Measurements from ENCODE around the gene CHN2.

DNA sequence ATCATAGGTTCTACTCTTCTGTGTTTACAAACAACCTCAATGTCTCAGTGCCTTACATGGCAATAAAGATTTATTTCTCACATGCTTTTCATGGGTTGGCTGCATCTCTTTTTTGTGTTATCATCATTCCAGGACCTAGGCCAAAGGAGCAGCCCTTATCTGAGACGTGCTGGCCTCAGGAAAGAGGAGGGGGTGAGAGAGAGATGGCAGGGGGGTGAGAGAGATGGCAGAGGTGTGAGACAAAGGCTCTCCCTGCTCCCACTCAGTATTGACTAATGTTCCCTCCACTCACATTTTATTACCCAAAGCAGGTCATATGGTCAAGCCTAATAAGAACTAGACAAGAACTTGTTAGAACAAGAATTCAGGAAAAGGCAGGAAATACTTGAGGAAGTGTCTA lies 249.0 kb downstream of the CHN2 start:
- TF ChIP-seq, protein P1, sequence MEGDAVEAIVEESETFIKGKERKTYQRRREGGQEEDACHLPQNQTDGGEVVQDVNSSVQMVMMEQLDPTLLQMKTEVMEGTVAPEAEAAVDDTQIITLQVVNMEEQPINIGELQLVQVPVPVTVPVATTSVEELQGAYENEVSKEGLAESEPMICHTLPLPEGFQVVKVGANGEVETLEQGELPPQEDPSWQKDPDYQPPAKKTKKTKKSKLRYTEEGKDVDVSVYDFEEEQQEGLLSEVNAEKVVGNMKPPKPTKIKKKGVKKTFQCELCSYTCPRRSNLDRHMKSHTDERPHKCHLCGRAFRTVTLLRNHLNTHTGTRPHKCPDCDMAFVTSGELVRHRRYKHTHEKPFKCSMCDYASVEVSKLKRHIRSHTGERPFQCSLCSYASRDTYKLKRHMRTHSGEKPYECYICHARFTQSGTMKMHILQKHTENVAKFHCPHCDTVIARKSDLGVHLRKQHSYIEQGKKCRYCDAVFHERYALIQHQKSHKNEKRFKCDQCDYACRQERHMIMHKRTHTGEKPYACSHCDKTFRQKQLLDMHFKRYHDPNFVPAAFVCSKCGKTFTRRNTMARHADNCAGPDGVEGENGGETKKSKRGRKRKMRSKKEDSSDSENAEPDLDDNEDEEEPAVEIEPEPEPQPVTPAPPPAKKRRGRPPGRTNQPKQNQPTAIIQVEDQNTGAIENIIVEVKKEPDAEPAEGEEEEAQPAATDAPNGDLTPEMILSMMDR (conservative IDR thresholded peaks at IDR 0.05): no peak
- no peak for TF ChIP-seq EZH2 (IDR thresholded peaks at IDR 0.05; ENCODE audit: low read depth)

All from PC-9 (cell line).